Measurements from ENCODE around the gene STXBP6.

The STXBP6 gene

DNA sequence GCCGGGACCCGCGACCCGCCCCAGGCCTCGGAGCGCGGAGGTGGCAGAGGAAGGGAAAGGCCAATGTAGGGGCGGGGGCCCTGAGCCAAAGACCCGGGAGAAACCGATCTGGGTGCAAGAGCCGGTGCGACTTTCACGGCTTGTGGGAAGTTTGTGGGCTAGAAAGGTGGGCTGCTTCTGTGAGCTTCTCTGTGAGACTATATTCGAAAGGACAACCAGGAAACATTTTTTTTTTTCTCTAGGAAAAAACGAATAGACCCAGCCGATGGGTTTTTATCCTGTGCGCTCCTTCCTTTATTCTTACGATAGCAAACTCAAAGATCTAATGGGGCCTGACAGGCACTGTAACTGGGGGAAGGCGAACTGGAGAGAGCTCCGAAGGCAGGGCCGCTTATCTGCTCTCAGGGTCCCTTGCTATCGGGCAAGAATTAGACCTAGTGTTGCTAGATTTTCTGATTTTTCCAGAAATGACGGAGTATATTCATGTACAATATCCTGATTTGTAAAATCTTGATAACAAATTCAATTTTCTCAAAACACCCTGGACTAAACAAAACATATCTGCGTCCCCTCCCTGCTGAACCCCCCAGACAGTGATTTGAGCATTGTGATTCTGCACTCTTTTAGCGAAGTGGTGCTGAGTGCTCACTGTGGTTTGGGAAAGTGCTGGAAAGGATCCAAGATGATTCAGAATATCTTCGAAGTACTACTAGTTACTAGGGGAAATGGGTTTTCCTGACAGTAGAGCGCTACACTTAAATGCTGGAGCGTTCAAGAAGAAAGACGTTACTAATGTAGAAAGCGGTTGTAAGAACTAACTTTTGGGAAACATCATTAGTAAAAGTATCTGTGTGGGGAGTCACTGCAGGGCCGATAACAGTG, 563 bp upstream of the STXBP6 start:
- TF ChIP-seq, protein P1, sequence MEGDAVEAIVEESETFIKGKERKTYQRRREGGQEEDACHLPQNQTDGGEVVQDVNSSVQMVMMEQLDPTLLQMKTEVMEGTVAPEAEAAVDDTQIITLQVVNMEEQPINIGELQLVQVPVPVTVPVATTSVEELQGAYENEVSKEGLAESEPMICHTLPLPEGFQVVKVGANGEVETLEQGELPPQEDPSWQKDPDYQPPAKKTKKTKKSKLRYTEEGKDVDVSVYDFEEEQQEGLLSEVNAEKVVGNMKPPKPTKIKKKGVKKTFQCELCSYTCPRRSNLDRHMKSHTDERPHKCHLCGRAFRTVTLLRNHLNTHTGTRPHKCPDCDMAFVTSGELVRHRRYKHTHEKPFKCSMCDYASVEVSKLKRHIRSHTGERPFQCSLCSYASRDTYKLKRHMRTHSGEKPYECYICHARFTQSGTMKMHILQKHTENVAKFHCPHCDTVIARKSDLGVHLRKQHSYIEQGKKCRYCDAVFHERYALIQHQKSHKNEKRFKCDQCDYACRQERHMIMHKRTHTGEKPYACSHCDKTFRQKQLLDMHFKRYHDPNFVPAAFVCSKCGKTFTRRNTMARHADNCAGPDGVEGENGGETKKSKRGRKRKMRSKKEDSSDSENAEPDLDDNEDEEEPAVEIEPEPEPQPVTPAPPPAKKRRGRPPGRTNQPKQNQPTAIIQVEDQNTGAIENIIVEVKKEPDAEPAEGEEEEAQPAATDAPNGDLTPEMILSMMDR (IDR thresholded peaks at IDR 0.05), result no peak

DNA sequence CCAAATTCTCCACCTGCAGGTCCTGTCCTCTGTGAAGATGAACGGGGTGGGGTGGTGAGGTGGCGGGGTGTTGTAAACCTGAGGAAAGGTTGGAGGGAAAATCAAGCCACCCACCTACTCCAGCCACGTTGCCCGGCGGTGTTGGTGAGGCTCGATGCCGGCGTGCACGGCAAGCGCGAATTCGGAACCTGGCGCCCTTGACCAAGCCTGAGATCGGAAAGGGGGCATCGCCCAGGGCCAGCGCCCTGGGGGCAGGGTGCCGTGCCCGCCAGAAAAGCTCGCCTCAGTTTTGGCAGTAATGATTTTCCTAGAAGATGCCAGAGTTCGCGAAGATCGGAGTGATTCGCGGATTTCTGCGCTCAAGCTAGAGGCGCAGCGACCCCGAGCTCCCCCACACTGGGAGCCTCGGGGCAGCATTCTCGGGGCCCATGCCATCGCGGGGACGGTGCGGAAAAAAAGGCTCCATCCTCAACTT, 817 bp downstream of the STXBP6 start:
- TF ChIP-seq, protein P1 (IDR thresholded peaks at IDR 0.05), result no peak

DNA sequence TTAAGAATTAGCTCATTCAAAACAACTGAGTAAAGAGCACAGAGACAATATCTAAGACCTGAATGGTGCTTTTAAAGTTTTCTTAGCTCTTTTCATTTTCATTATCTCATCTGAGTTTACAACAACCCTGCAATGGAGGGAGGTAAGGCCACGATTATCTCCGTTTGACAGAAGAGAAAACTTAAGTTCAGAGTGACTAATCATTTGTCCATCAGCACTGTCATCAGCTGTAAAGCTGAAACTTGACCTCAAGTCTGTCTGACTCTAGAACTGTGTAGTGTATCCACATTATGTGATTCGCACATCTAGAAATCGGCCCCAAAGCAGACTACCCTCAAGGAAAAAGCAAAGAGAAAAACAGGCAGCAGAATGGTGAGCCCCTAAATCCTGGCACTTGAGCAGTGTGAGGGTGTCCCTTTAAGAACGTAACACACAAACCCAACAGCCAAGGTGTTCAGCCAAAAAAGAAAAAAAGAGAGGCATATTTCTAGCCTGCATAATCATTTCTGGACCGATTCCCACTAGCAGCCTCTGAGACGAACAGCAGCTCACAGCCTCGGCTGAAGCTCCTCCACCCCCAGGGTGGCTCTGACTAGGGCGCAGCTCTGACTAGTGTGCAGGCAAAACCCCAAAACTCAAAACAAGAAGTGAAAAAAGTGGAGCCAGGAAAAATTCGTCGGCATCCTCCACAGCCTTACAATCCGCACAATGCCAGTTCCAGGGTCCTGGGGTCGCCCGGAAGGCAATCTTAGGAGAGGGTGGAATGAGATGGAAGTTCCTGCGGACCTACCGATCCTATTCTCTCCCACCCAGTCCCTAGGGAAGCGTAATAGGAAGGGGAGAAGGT, 1.6 kb downstream of the STXBP6 start:
- TF ChIP-seq, protein P1 (IDR thresholded peaks at IDR 0.05), result no peak

DNA sequence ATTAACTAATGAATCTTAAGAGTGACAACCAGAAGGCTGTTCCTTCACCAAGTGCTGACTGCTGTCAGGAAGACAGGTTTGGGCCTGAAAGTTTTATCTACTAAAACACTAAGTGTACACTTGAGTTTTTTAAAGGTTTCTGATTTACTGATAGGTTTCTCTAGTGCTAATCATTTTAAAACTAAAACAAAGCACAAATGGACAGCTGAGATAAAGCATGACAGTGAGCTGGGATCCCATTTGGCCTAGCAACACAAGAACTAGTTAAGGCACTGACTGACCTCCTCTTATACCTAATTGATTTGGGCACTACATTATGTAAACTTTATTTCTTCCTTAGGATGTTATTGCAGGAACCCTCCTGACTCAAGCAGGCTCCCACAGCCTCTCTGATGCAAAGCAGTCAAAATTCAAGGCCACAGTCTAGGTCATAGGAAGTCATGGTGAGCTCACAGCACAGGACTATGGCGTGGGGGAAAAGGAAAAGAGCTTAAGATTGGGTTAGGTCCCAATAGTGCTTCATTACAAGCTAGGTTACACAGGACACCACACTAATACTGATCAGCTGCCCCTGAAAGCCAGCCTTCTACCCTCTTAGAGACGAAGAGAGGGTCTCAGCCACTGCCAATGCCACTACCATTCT, 3.5 kb downstream of the STXBP6 start:
- TF ChIP-seq, protein P1 (IDR thresholded peaks at IDR 0.05), result no peak

DNA sequence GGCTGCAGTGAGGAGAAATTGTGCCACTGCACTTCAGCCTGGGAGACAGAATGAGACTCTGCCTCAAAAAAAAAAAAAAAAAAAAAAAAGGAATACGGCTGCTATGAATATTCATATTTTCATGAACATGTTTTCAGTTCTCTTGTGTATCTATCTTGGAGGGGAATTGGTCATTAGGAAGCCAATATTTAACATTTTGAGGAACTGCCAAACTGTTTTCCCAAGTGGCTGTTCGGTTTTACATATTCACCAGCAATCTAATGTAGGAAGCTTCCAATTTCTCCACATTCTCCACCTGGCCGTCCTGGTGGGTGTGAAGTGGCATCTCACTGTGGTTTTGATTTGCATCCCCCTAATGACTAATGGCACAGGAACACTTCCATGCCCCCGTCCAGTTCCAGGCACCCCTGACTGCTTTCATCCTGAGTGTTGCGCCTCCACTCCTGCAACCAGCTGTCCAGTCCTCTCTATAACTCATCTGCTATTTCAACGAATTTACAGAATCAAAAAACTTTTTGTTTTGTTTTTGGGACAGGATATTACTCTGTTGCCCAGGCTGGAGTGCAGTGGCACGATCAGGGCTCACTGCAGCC, 5.7 kb downstream of the STXBP6 start:
- TF ChIP-seq, protein P1 (IDR thresholded peaks at IDR 0.05), result no peak

DNA sequence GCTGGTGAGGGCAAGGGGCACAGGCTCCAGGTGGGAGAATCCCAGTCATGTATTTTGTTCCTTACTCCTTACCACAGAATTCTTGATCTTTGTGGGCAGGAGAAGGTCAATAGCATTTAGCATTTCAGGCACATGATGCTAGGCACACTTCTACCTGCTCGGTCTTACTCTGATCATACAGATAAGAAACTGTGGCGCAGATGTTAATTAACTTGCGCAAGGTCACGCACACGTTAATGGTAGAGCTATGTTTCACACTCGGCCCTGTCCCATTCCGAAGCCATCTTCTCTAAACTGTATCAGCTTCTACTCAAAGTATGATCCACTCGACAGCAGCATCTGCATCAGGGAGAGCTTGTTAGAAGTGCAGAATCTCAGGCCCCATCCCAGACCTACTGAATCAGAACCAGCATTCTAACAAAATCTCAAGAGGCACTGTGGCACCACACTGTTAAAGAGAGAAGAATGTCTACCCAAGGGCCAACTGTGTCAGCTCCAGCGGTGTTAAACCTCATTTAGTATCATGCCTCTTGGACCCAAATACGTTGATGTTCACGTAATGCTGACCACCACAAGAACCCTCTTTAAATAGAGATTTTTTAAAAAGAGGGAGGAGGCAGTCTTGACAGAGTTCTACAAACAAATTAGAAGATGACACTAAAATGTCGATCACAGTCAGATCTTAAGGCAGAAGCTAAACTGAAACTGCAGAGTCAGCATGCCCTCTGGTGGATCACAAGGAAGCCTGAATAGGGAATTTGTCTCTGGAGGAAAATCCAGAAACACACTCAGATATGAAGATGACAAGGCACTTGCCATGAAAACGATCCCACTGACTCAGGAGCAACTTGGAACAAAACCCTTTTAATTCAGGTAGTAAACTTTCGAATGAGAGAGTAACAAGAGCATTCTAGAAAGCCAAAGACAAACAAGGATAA, 7.3 kb downstream of the STXBP6 start:
- TF ChIP-seq, protein P1 (IDR thresholded peaks at IDR 0.05), result peak; percentile 79

Data from LNCAP (cell line).